ENCODE data around the gene CYP4B1. TPM values are rescaled to one million over a fixed set of nuclear protein-coding genes. Genes with fewer than 3 reads are reported as not detected.

CYP4B1 gene
- total RNA-seq, 2 experiments from 2014 or later: not detected

GRCh38 chr1:46800742-46801141, 1.9 kb downstream of the CYP4B1 start:
- H3K27ac Mint-ChIP-seq: no peak overlapping the region
- TF ChIP-seq, protein P1, sequence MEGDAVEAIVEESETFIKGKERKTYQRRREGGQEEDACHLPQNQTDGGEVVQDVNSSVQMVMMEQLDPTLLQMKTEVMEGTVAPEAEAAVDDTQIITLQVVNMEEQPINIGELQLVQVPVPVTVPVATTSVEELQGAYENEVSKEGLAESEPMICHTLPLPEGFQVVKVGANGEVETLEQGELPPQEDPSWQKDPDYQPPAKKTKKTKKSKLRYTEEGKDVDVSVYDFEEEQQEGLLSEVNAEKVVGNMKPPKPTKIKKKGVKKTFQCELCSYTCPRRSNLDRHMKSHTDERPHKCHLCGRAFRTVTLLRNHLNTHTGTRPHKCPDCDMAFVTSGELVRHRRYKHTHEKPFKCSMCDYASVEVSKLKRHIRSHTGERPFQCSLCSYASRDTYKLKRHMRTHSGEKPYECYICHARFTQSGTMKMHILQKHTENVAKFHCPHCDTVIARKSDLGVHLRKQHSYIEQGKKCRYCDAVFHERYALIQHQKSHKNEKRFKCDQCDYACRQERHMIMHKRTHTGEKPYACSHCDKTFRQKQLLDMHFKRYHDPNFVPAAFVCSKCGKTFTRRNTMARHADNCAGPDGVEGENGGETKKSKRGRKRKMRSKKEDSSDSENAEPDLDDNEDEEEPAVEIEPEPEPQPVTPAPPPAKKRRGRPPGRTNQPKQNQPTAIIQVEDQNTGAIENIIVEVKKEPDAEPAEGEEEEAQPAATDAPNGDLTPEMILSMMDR (IDR thresholded peaks at IDR 0.05): no peak
- ATAC-seq (ENCODE audit: poor library complexity) (no peak), DNase-seq (no peak)
- H3K9me3 ChIP-seq (ENCODE audit: control insufficient read depth in 1 of 2, insufficient read depth in 1 of 2, low read length in 2 of 2): no peaks in the 10 kb centered on the region
- no peak overlapping the region for H3K4me3 Mint-ChIP-seq
- intact Hi-C loops (cut with DNase I, micrococcal nuclease): no loop called here
- no peaks in the 10 kb centered on the region for H3K36me3 ChIP-seq (ENCODE audit: insufficient read depth, low read length)
- H3K36me3 Mint-ChIP-seq (ENCODE audit: low read depth): no peaks in the 10 kb centered on the region
- no peaks in the 10 kb centered on the region for H3K9me3 Mint-ChIP-seq
- H3K27me3 Mint-ChIP-seq: peaks cover 32% of the 10 kb centered on the region
- H3K27ac ChIP-seq (ENCODE audit: low read depth in 1 of 2, low read length in 2 of 2): no peak overlapping the region
- peaks cover 0 to 6% of the 10 kb centered on the region in 2 experiments for H3K27me3 ChIP-seq (ENCODE audit: control insufficient read depth in 1 of 2, insufficient read depth in 2 of 2, low read length in 2 of 2)
- ChIA-PET POLR2A (no interaction called here), CTCF (no interaction called here)
- H3K4me1 ChIP-seq (ENCODE audit: insufficient read depth, low read length): no peaks in the 10 kb centered on the region
- no peak overlapping the region for H3K4me3 ChIP-seq (ENCODE audit: low read length)
- H3K4me1 Mint-ChIP-seq (ENCODE audit: low read depth): no peaks in the 10 kb centered on the region

DNA sequence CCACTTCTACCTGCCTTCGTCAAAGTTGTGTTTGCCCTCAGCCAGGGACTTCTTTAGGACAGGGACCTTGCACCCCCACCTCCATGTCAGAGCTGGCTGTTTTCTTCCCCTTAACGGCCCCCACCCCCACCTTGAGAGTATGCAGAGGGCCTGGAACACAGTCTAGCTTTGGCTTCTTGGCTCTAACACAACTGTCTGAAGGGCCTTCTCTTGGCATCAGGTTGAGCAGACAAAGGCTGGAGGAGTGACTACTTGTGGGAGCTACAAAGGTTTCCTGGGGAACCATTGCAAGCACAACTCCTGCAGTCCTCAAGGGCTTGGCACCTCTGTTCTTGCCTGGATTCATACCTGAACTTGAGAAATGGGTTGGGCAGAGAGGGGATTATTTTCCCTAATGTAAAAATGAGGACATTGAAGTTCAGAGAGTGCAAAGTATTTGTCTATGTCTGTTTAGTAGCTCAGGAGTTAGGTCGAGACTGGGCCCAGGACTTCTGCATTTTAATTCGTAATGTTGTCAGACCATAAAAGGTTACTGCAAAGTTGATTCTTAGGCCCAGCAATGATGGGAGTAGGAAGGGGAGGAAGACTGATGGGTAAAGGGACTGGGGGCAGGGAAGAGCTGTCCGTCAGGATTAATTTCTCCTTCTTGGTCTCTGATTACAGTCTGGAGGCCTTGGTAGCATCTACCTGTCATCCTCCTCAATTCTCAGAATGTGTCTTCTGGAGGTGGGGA, 2.6 kb downstream of the CYP4B1 start:
- Histone ChIP-seq H3K9me3 (ENCODE audit: control insufficient read depth in 1 of 2, insufficient read depth in 1 of 2, low read length in 2 of 2) (no peaks in the 10 kb centered on the region), H3K4me1 (ENCODE audit: insufficient read depth, low read length) (no peaks in the 10 kb centered on the region), H3K27me3 (ENCODE audit: control insufficient read depth in 1 of 2, insufficient read depth in 2 of 2, low read length in 2 of 2) (peaks cover 0 to 9% of the 10 kb centered on the region in 2 experiments), H3K36me3 (ENCODE audit: insufficient read depth, low read length) (no peaks in the 10 kb centered on the region), H3K27ac (ENCODE audit: low read depth in 1 of 2, low read length in 2 of 2) (no peak overlapping the region), H3K4me3 (ENCODE audit: low read length) (no peak overlapping the region)
- Mint-ChIP-seq H3K4me3 (no peak overlapping the region), H3K4me1 (ENCODE audit: low read depth) (no peaks in the 10 kb centered on the region), H3K36me3 (ENCODE audit: low read depth) (no peaks in the 10 kb centered on the region), H3K9me3 (no peaks in the 10 kb centered on the region), H3K27me3 (peaks cover 28% of the 10 kb centered on the region), H3K27ac (no peak overlapping the region)
- ChIA-PET POLR2A (no interaction called here), CTCF (no interaction called here)
- no peak for DNase-seq
- intact Hi-C loops (cut with DNase I, micrococcal nuclease): no loop called here
- no peak for ATAC-seq (ENCODE audit: poor library complexity)
- TF ChIP-seq, protein P1 (IDR thresholded peaks at IDR 0.05): no peak

- TF ChIP-seq, protein P1 (IDR thresholded peaks at IDR 0.05): no peak
- POLR2A ChIA-PET: no interaction called here
- Mint-ChIP-seq H3K27ac (no peak overlapping the region), H3K27me3 (peaks cover 22% of the 10 kb centered on the region), H3K36me3 (ENCODE audit: low read depth) (no peaks in the 10 kb centered on the region), H3K4me1 (ENCODE audit: low read depth) (no peaks in the 10 kb centered on the region), H3K4me3 (no peak overlapping the region), H3K9me3 (no peaks in the 10 kb centered on the region)
- H3K4me3 ChIP-seq (ENCODE audit: low read length): no peak overlapping the region
- H3K4me1 ChIP-seq (ENCODE audit: insufficient read depth, low read length): no peaks in the 10 kb centered on the region
- peaks cover 2 to 14% of the 10 kb centered on the region in 2 experiments for H3K27me3 ChIP-seq (ENCODE audit: control insufficient read depth in 1 of 2, insufficient read depth in 2 of 2, low read length in 2 of 2)
- DNase-seq: no peak
- no peaks in the 10 kb centered on the region for H3K9me3 ChIP-seq (ENCODE audit: control insufficient read depth in 1 of 2, insufficient read depth in 1 of 2, low read length in 2 of 2)
- CTCF ChIA-PET: no interaction called here
- ATAC-seq (ENCODE audit: poor library complexity): no peak
- no peak overlapping the region for H3K27ac ChIP-seq (ENCODE audit: low read depth in 1 of 2, low read length in 2 of 2)
- H3K36me3 ChIP-seq (ENCODE audit: insufficient read depth, low read length): no peaks in the 10 kb centered on the region
- intact Hi-C loops (cut with DNase I, micrococcal nuclease): no loop called here
Measured at GRCh38 chr1:46802081-46802480, 3.2 kb downstream of the CYP4B1 start.
